Spleen (tissue), 11 donors: ENCODE measurements around the gene BCAR3. TPM values are rescaled to one million over a fixed set of nuclear protein-coding genes. Genes with fewer than 3 reads are reported as not detected.
A peak's percentile ranks its signal among the peaks of the same experiment; 100 is the strongest.

Experiments used
- DNase-seq: peaks from one replicate; pipeline ENCODE4 v3.0.0-alpha.2; 2020
- H3K27ac ChIP-seq, 8 donors: fragments of 200-600 bp; sonication (generic) in 7 of 8; 1 replicate in 4 of 8; 2 replicates in 4 of 8; pipeline versions ENCODE4 v1.5.0 to v1.8.0; 2016 to 2021; ENCODE audit warnings: inconsistent platforms in 4 of 8, mild to moderate bottlenecking in 4 of 8, moderate library complexity in 1 of 8
- H3K27me3 ChIP-seq, 7 donors: fragments of 200-600 bp; sonication (generic) in 6 of 7; replicated peaks in 1 of 7; 1 replicate in 4 of 7; 2 replicates in 3 of 7; pipeline versions ENCODE4 v1.5.0 to v1.8.0; 2016 to 2021; ENCODE audit warnings: inconsistent platforms in 3 of 7, mild to moderate bottlenecking in 1 of 7
- H3K36me3 ChIP-seq, 6 donors: fragments of 200-600 bp; sonication (generic) in 5 of 6; 1 replicate in 4 of 6; 2 replicates in 2 of 6; pipeline versions ENCODE4 v1.5.0 to v1.8.0; 2016 to 2021; ENCODE audit warnings: inconsistent platforms in 2 of 6
- H3K4me1 ChIP-seq, 6 donors: fragments of 200-600 bp; sonication (generic) in 5 of 6; 1 replicate in 3 of 6; 2 replicates in 3 of 6; pipeline versions ENCODE4 v1.5.0 to v1.8.0; 2016 to 2021; ENCODE audit warnings: inconsistent platforms in 3 of 6
- H3K4me3 ChIP-seq, 8 donors: fragments of 200-600 bp; sonication (generic) in 7 of 8; 1 replicate in 4 of 8; 2 replicates in 4 of 8; pipeline versions ENCODE4 v1.5.0 to v1.8.0; 2016 to 2021; ENCODE audit warnings: inconsistent platforms in 4 of 8, mild to moderate bottlenecking in 4 of 8, moderate library complexity in 2 of 8
- H3K9me3 ChIP-seq, 8 donors: fragments of 200-600 bp; sonication (generic) in 7 of 8; 1 replicate in 4 of 8; 2 replicates in 4 of 8; pipeline versions ENCODE4 v1.5.0 to v1.8.0; 2016 to 2021; ENCODE audit warnings: inconsistent platforms in 4 of 8
- CTCF ChIP-seq, 11 experiments: fragments of 200-600 bp in 7 of 11; fragments of 450-650 bp in 4 of 11; sonication (generic) in 4 of 11; IDR thresholded peaks in 8 of 11; conservative IDR thresholded peaks in 3 of 11; 1 replicate in 7 of 11; 2 replicates in 4 of 11; pipeline versions ENCODE4 v1.4.0 to v1.8.0; 2016 to 2021; ENCODE audit warnings: antibody characterized with exemption in 11 of 11, inconsistent platforms in 4 of 11, mild to moderate bottlenecking in 1 of 11
- POLR2A ChIP-seq, 3 donors: fragments of 450-650 bp; IDR thresholded peaks; one replicate each; pipeline ENCODE4 v1.5.1; 2017; ENCODE audit warnings: antibody characterized with exemption in 3 of 3, mild to moderate bottlenecking in 1 of 3
- POLR2AphosphoS5 ChIP-seq, 3 donors: sonication (generic); formaldehyde crosslinking; IDR thresholded peaks; one replicate each; pipeline ENCODE4 v1.5.1; 2017; ENCODE audit warnings: antibody characterized with exemption in 3 of 3
- WGBS, 5 donors: extraction: QIAGEN DNeasy Blood & Tissue Kit in 3 of 5; methylation state at CpG; one replicate each; pipeline versions ENCODE4 v1.1.5 to v1.1.7; 2013 to 2018; 5-methylcytosine and 5-hydroxymethylcytosine counted together
- intact Hi-C: fragments of 100-400 bp; cut with DNase I; formaldehyde crosslinking; loops from one replicate; pipeline ENCODE4 v1.15.0; 2023; ENCODE audit warnings: low total_unique reads
- polyA plus RNA-seq, 3 donors: library from polyadenylated mRNA; stranded (reverse); fragments of 200-250 nt; gene quantifications; one replicate each; pipeline ENCODE4 v1.2.1, GENCODE V29; 2013
- total RNA-seq, 7 donors: library from RNA; depleted of rRNA in 3 of 7; stranded (reverse); fragments of >200 nt in 3 of 7; fragmentation: NEBNext Ultra II Directional in 4 of 7; extraction: Animal tissue kit (Norgen Biotek cat#: 25700) in 4 of 7; gene quantifications; one replicate each; pipeline versions ENCODE4 v1.1.0 to v1.2.1, GENCODE V29; 2016 to 2021
- donor health status: healthy with polysubstance abuse.
- donor health status: DM: no; HTN: no; CAD: no; lungs with moderate emphysema.
- donor health status: DM: no; HTN: no; CAD: no.
- donor health status: Bipolar disorder and iron deficiency.
- donor health status: healthy.
- donor health status: DM: no; HTN: no; CAD: no.
- donor health status: DM: yes; HTN: yes; CAD: no.

BCAR3 gene
- total and polyA plus RNA-seq, 10 donors, result 3.5 to 18.0 (median 11.8) TPM

GRCh38 chr1:93702111-93702827, 20.6 kb upstream of the BCAR3 start:
- Histone ChIP-seq H3K4me1 (peaks cover 3 to 57% (median 42%) of the 10 kb centered on the region in 6 donors), H3K4me3 (no peak overlapping the region), H3K27me3 (no peaks in the 10 kb centered on the region), H3K27ac (peak overlapping the region in 2 of 8 donors; percentile 6 to 9), H3K36me3 (no peaks in the 10 kb centered on the region), H3K9me3 (no peaks in the 10 kb centered on the region)
- intact Hi-C loops, result no loop called here
- DNase-seq, result no peak
- 76 to 90% (median 84%) methylated on average over 6 to 9 of the region's 9 CpGs for WGBS, 5 donors
- TF ChIP-seq POLR2A (IDR thresholded peaks at IDR 0.05), result no peak
- TF ChIP-seq CTCF (IDR thresholded peaks at IDR 0.05 in 8 of 11, conservative IDR thresholded peaks at IDR 0.05 in 3 of 11), result no peak
- TF ChIP-seq POLR2AphosphoS5 (IDR thresholded peaks at IDR 0.05), result no peak

GRCh38 chr1:93701629-93702028, 20.0 kb upstream of the BCAR3 start:
- no peak for TF ChIP-seq CTCF (IDR thresholded peaks at IDR 0.05 in 8 of 11, conservative IDR thresholded peaks at IDR 0.05 in 3 of 11)
- no peak for TF ChIP-seq POLR2AphosphoS5 (IDR thresholded peaks at IDR 0.05)
- Histone ChIP-seq H3K27ac (no peak overlapping the region), H3K36me3 (no peaks in the 10 kb centered on the region), H3K9me3 (no peaks in the 10 kb centered on the region), H3K4me3 (no peak overlapping the region), H3K27me3 (no peaks in the 10 kb centered on the region), H3K4me1 (peaks cover 3 to 55% (median 41%) of the 10 kb centered on the region in 6 donors)
- intact Hi-C loops, result no loop called here
- no peak for DNase-seq

GRCh38 chr1:93700532-93701469, 19.2 kb upstream of the BCAR3 start:
- intact Hi-C loops, result no loop called here
- Histone ChIP-seq H3K4me3 (no peak overlapping the region), H3K4me1 (peaks cover 3 to 55% (median 42%) of the 10 kb centered on the region in 6 donors), H3K9me3 (no peaks in the 10 kb centered on the region), H3K27ac (no peak overlapping the region), H3K27me3 (no peaks in the 10 kb centered on the region), H3K36me3 (no peaks in the 10 kb centered on the region)
- no peak for DNase-seq
- 90 to 95% (median 93%) methylated on average over 19 to 22 of the region's 22 CpGs for WGBS, 5 donors
- TF ChIP-seq CTCF (IDR thresholded peaks at IDR 0.05 in 8 of 11, conservative IDR thresholded peaks at IDR 0.05 in 3 of 11), result no peak
